ENCODE results near the gene GRIN2D.

Gene GRIN2D

GRCh38 chr19:48418317-48419064, 25.0 kb downstream of the GRIN2D start:
- POLR2A ChIA-PET = interaction anchor here (1.0 to 1.5 kb wide), 2 partner anchors 27 to 28 kb away, joined by 3 to 8 read pairs; no protein-coding TSS in a partner anchor
- DNase-seq (ENCODE audit: extremely low spot score) = no peak
- TF ChIP-seq ELF4 (IDR thresholded peaks at IDR 0.05) (no peak), TARDBP (IDR thresholded peaks at IDR 0.05) (no peak), FOXA1 (IDR thresholded peaks at IDR 0.05) (no peak), ZNF384 (IDR thresholded peaks at IDR 0.05) (no peak), FOXM1 (IDR thresholded peaks at IDR 0.05; ENCODE audit: borderline replicate concordance) (no peak), HDGF (IDR thresholded peaks at IDR 0.05; ENCODE audit: borderline replicate concordance) (no peak), ARNT (IDR thresholded peaks at IDR 0.05) (no peak), L3MBTL2 (conservative IDR thresholded peaks at IDR 0.05) (no peak), PKNOX1 (IDR thresholded peaks at IDR 0.05) (no peak), BHLHE40 (IDR thresholded peaks at IDR 0.05; ENCODE audit: borderline replicate concordance) (no peak), SUZ12 (IDR thresholded peaks at IDR 0.05) (no peak), NFRKB (IDR thresholded peaks at IDR 0.05) (no peak), CTBP1 (IDR thresholded peaks at IDR 0.05; ENCODE audit: borderline replicate concordance) (no peak)
- CTCF ChIA-PET = no interaction called here

- ChIA-PET POLR2A (interaction anchor here (0.8 to 1.5 kb wide), 3 partner anchors 19 to 57 kb away, joined by 3 to 8 read pairs (median 4); no protein-coding TSS in a partner anchor), CTCF (no interaction called here)
- TF ChIP-seq L3MBTL2 (conservative IDR thresholded peaks at IDR 0.05) (peak; percentile 39; the same call in 1 of the 2 replicates), ZNF384 (IDR thresholded peaks at IDR 0.05) (peak; percentile 92), HDGF (IDR thresholded peaks at IDR 0.05; ENCODE audit: borderline replicate concordance) (no peak), BHLHE40 (IDR thresholded peaks at IDR 0.05; ENCODE audit: borderline replicate concordance) (no peak), FOXK2 (IDR thresholded peaks at IDR 0.05) (no peak), SUZ12 (IDR thresholded peaks at IDR 0.05) (peak; percentile 81; the same call in 1 of the 2 replicates), FOXM1 (IDR thresholded peaks at IDR 0.05; ENCODE audit: borderline replicate concordance) (no peak)
- peak; percentile 77 for DNase-seq (ENCODE audit: extremely low spot score)
These were observed 25.9 kb downstream of the GRIN2D start for GRCh38 chr19:48419158-48419920.

GRCh38 chr19:48421548-48421947, 28.1 kb downstream of the GRIN2D start:
- CTCF ChIA-PET = interaction anchor here (0.6 kb wide), 1 partner anchor 294 kb away, joined by 3 read pairs; no protein-coding TSS in a partner anchor
- POLR2A ChIA-PET = no interaction called here

GRCh38 chr19:48424694-48425219, 31.3 kb downstream of the GRIN2D start:
- no peak for TF ChIP-seq LEF1 (IDR thresholded peaks at IDR 0.05; ENCODE audit: borderline replicate concordance)
- no peak for TF ChIP-seq CTBP1 (IDR thresholded peaks at IDR 0.05; ENCODE audit: borderline replicate concordance)
- TF ChIP-seq TARDBP (IDR thresholded peaks at IDR 0.05) = no peak
- TF ChIP-seq ARNT (IDR thresholded peaks at IDR 0.05) = no peak
- no peak for TF ChIP-seq BHLHE40 (IDR thresholded peaks at IDR 0.05; ENCODE audit: borderline replicate concordance)
- no peak for TF ChIP-seq NFRKB (IDR thresholded peaks at IDR 0.05)
- no peak for TF ChIP-seq PKNOX1 (IDR thresholded peaks at IDR 0.05)
- TF ChIP-seq L3MBTL2 (conservative IDR thresholded peaks at IDR 0.05) = no peak
- TF ChIP-seq FOXM1 (IDR thresholded peaks at IDR 0.05; ENCODE audit: borderline replicate concordance) = no peak
- no peak for TF ChIP-seq FOXK2 (IDR thresholded peaks at IDR 0.05)
- TF ChIP-seq ZNF384 (IDR thresholded peaks at IDR 0.05) = no peak
- no peak for TF ChIP-seq SUZ12 (IDR thresholded peaks at IDR 0.05)
- TF ChIP-seq FOXA1 (IDR thresholded peaks at IDR 0.05) = no peak
- CTCF ChIA-PET = no interaction called here
- POLR2A ChIA-PET = no interaction called here
- DNase-seq (ENCODE audit: extremely low spot score) = peak; percentile 13

More at GRCh38 chr19:48421548-48421947, 28.1 kb downstream of the GRIN2D start:
- TF ChIP-seq CTBP1 (IDR thresholded peaks at IDR 0.05; ENCODE audit: borderline replicate concordance) (no peak), SP1 (IDR thresholded peaks at IDR 0.05) (no peak), ARNT (IDR thresholded peaks at IDR 0.05) (no peak), FOXA1 (IDR thresholded peaks at IDR 0.05) (no peak), FOXM1 (IDR thresholded peaks at IDR 0.05; ENCODE audit: borderline replicate concordance) (no peak), ZNF384 (IDR thresholded peaks at IDR 0.05) (no peak), NFRKB (IDR thresholded peaks at IDR 0.05) (no peak), HDGF (IDR thresholded peaks at IDR 0.05; ENCODE audit: borderline replicate concordance) (no peak), BHLHE40 (IDR thresholded peaks at IDR 0.05; ENCODE audit: borderline replicate concordance) (no peak), TARDBP (IDR thresholded peaks at IDR 0.05) (no peak), ELF4 (IDR thresholded peaks at IDR 0.05) (no peak), LEF1 (IDR thresholded peaks at IDR 0.05; ENCODE audit: borderline replicate concordance) (no peak), FOXK2 (IDR thresholded peaks at IDR 0.05) (no peak), L3MBTL2 (conservative IDR thresholded peaks at IDR 0.05) (no peak), SUZ12 (IDR thresholded peaks at IDR 0.05) (no peak), PKNOX1 (IDR thresholded peaks at IDR 0.05) (no peak)
- no peak for DNase-seq (ENCODE audit: extremely low spot score)

- ChIA-PET CTCF (no interaction called here), POLR2A (interaction anchor here (1.3 kb wide), 1 partner anchor 16 kb away, joined by 3 read pairs; no protein-coding TSS in a partner anchor)
- no peak for DNase-seq (ENCODE audit: extremely low spot score)
- no peak for TF ChIP-seq ARNT (IDR thresholded peaks at IDR 0.05)
- TF ChIP-seq FOXM1 (IDR thresholded peaks at IDR 0.05; ENCODE audit: borderline replicate concordance) = no peak
- no peak for TF ChIP-seq L3MBTL2 (conservative IDR thresholded peaks at IDR 0.05)
- no peak for TF ChIP-seq TARDBP (IDR thresholded peaks at IDR 0.05)
- no peak for TF ChIP-seq SUZ12 (IDR thresholded peaks at IDR 0.05)
These were observed 35.2 kb downstream of the GRIN2D start for GRCh38 chr19:48428670-48429069.

All from HEK293T (cell line).